SHP77 treated with DMSO at 0.1 percent for 48 hours (cell line): Measurements from ENCODE around the gene TRAPPC12.
"Not testable (repeated sequence)": the region's sequence is repeated elsewhere in the genome, so short reads cannot be mapped to it uniquely, and the experiment has no call there.

Experiments
- DNase-seq: peaks from one replicate; lab custom pipeline; 2025; lab: John Stamatoyannopoulos, UW

Gene TRAPPC12

GRCh38 chr2:3433339-3433699 lies 53.8 kb downstream of the TRAPPC12 start:
- peak; percentile 88 for DNase-seq

- peak; percentile 7 for DNase-seq
Measured at GRCh38 chr2:3433776-3434400, 54.4 kb downstream of the TRAPPC12 start.

- DNase-seq, result peak; percentile 55
Measured at GRCh38 chr2:3434654-3435053, 55.2 kb downstream of the TRAPPC12 start.

GRCh38 chr2:3435445-3435844 lies 56.0 kb downstream of the TRAPPC12 start:
- DNase-seq, result peak; percentile 79

- DNase-seq, result no peak
Measured at GRCh38 chr2:3440477-3440876, 61.0 kb downstream of the TRAPPC12 start.

GRCh38 chr2:3441465-3441864 lies 62.0 kb downstream of the TRAPPC12 start:
- no peak for DNase-seq

GRCh38 chr2:3442185-3442584 lies 62.7 kb downstream of the TRAPPC12 start:
- no peak for DNase-seq

- no peak for DNase-seq
Measured at GRCh38 chr2:3443083-3443482, 63.6 kb downstream of the TRAPPC12 start.

GRCh38 chr2:3443506-3444084 lies 64.1 kb downstream of the TRAPPC12 start:
- no peak for DNase-seq

GRCh38 chr2:3445891-3446290 lies 66.4 kb downstream of the TRAPPC12 start:
- no peak for DNase-seq

GRCh38 chr2:3446381-3446780 lies 66.9 kb downstream of the TRAPPC12 start:
- no peak for DNase-seq

- DNase-seq, result not testable (repeated sequence)
Measured at GRCh38 chr2:3447186-3447585, 67.7 kb downstream of the TRAPPC12 start.

GRCh38 chr2:3447789-3448317 lies 68.4 kb downstream of the TRAPPC12 start:
- no peak for DNase-seq

- DNase-seq, result not testable (repeated sequence)
Measured at GRCh38 chr2:3448441-3448911, 69.0 kb downstream of the TRAPPC12 start.

- DNase-seq, result no peak
Measured at GRCh38 chr2:3449086-3449485, 69.6 kb downstream of the TRAPPC12 start.

- DNase-seq, result no peak
Measured at GRCh38 chr2:3449936-3450335, 70.4 kb downstream of the TRAPPC12 start.

- DNase-seq, result no peak
Measured at GRCh38 chr2:3450385-3451010, 71.0 kb downstream of the TRAPPC12 start.

GRCh38 chr2:3451169-3451568 lies 71.7 kb downstream of the TRAPPC12 start:
- no peak for DNase-seq

- DNase-seq, result no peak
Measured at GRCh38 chr2:3451926-3452671, 72.6 kb downstream of the TRAPPC12 start.

GRCh38 chr2:3453190-3453999 lies 73.9 kb downstream of the TRAPPC12 start:
- DNase-seq, result no peak

GRCh38 chr2:3454005-3454404 lies 74.5 kb downstream of the TRAPPC12 start:
- DNase-seq, result not testable (repeated sequence)

- no peak for DNase-seq
Measured at GRCh38 chr2:3454802-3455201, 75.3 kb downstream of the TRAPPC12 start.
